ENCODE measurements around the gene PLTP. TPM values are rescaled to one million over a fixed set of nuclear protein-coding genes. Genes with fewer than 3 reads are reported as not detected.
A peak's percentile ranks its signal among the peaks of the same experiment; 100 is the strongest.

PLTP gene
- total and polyA plus RNA-seq, 2 of the 13 experiments (the other 11 are each of a cell fraction or from before 2014, with no cell fraction given), result 16.9 to 28.6 TPM

- TF ChIP-seq, protein P1, sequence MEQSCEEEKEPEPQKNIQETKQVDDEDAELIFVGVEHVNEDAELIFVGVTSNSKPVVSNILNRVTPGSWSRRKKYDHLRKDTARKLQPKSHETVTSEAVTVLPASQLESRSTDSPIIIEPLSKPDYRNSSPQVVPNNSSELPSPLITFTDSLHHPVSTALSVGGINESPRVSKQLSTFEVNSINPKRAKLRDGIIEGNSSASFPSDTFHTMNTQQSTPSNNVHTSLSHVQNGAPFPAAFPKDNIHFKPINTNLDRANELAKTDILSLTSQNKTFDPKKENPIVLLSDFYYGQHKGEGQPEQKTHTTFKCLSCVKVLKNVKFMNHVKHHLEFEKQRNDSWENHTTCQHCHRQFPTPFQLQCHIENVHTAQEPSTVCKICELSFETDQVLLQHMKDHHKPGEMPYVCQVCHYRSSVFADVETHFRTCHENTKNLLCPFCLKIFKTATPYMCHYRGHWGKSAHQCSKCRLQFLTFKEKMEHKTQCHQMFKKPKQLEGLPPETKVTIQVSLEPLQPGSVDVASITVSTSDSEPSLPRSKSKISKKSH (CRISPR knock-in tag; IDR thresholded peaks at IDR 0.05; ENCODE audit: borderline replicate concordance), result peak; percentile 58; the same call in 1 of the 2 replicates
- TF ChIP-seq HMGA1 (CRISPR knock-in tag; conservative IDR thresholded peaks at IDR 0.05) (no peak), PHF5A (CRISPR knock-in tag; IDR thresholded peaks at IDR 0.05; ENCODE audit: low read depth, unreplicated experiment) (peak; percentile 61), CCAR2 (optimal IDR thresholded peaks at IDR 0.05; ENCODE audit: low read depth, low read length) (no peak), ARID2 (CRISPR knock-in tag; IDR thresholded peaks at IDR 0.05; ENCODE audit: borderline replicate concordance) (no peak), ZNF557 (CRISPR knock-in tag; IDR thresholded peaks at IDR 0.05) (0 out of 2 replicates have a peak, but pooled peaks have one; percentile 69), ZNF724P (CRISPR knock-in tag; IDR thresholded peaks at IDR 0.05; ENCODE audit: borderline replicate concordance) (peak; percentile 46; the same call in 1 of the 2 replicates), HNF4G (IDR thresholded peaks at IDR 0.05; ENCODE audit: borderline replicate concordance, low read depth, low read length) (no peak; the same call in 1 of the 2 replicates), HNF4G (CRISPR knock-in tag; IDR thresholded peaks at IDR 0.05; ENCODE audit: borderline replicate concordance, low read depth) (no peak), RFXANK (CRISPR knock-in tag; IDR thresholded peaks at IDR 0.05) (peak; percentile 88; the same call in 1 of the 2 replicates), CBX2 (IDR thresholded peaks at IDR 0.05; ENCODE audit: low read depth, low read length) (no peak; the same call in 1 of the 2 replicates), CBX2 (CRISPR knock-in tag; IDR thresholded peaks at IDR 0.05; ENCODE audit: low read depth) (0 out of 2 replicates have a peak, but pooled peaks have one; percentile 10), RBFOX2 (IDR thresholded peaks at IDR 0.05; ENCODE audit: low read depth, low read length) (peak; percentile 94), GABPB1 (CRISPR knock-in tag; IDR thresholded peaks at IDR 0.05) (peak; percentile 51), CHD4 (IDR thresholded peaks at IDR 0.05; ENCODE audit: borderline replicate concordance, low read length) (no peak), JUNB (CRISPR knock-in tag; IDR thresholded peaks at IDR 0.05; ENCODE audit: borderline replicate concordance) (no peak), ZSCAN21 (CRISPR knock-in tag; IDR thresholded peaks at IDR 0.05; ENCODE audit: borderline replicate concordance) (peak; percentile 37), ZC3H4 (CRISPR knock-in tag; IDR thresholded peaks at IDR 0.05; ENCODE audit: borderline replicate concordance) (no peak; the same call in none of the 2 replicates), JUN (CRISPR knock-in tag; IDR thresholded peaks at IDR 0.05) (no peak), SALL1 (CRISPR knock-in tag; IDR thresholded peaks at IDR 0.05) (peak; percentile 91), ZSCAN20 (CRISPR knock-in tag; IDR thresholded peaks at IDR 0.05; ENCODE audit: borderline replicate concordance) (peak; percentile 62; the same call in 1 of the 2 replicates), NCOA1 (CRISPR knock-in tag; IDR thresholded peaks at IDR 0.05) (0 out of 2 replicates have a peak, but pooled peaks have one; percentile 13), ZNF292 (CRISPR knock-in tag; IDR thresholded peaks at IDR 0.05; ENCODE audit: borderline replicate concordance, low read depth) (no peak), NFE2 (CRISPR knock-in tag; IDR thresholded peaks at IDR 0.05) (peak; percentile 22; the same call in 1 of the 2 replicates), KDM5B (CRISPR knock-in tag; IDR thresholded peaks at IDR 0.05; ENCODE audit: borderline replicate concordance) (peak; percentile 93), ZZZ3 (CRISPR knock-in tag; IDR thresholded peaks at IDR 0.05; ENCODE audit: borderline replicate concordance) (no peak)
- TF ChIP-seq, protein P2, sequence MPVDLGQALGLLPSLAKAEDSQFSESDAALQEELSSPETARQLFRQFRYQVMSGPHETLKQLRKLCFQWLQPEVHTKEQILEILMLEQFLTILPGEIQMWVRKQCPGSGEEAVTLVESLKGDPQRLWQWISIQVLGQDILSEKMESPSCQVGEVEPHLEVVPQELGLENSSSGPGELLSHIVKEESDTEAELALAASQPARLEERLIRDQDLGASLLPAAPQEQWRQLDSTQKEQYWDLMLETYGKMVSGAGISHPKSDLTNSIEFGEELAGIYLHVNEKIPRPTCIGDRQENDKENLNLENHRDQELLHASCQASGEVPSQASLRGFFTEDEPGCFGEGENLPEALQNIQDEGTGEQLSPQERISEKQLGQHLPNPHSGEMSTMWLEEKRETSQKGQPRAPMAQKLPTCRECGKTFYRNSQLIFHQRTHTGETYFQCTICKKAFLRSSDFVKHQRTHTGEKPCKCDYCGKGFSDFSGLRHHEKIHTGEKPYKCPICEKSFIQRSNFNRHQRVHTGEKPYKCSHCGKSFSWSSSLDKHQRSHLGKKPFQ (CRISPR knock-in tag; IDR thresholded peaks at IDR 0.05; ENCODE audit: insufficient replicate concordance), result no peak
These were observed 21.6 kb downstream of the PLTP start (continued) for GRCh38 chr20:45890077-45890984.

Measured in HepG2 (cell line).